ENCODE measurements around the gene ALDH5A1. TPM values are rescaled to one million over a fixed set of nuclear protein-coding genes. Genes with fewer than 3 reads are reported as not detected.

ALDH5A1 gene
- total and polyA plus RNA-seq, 9 donors = 4.1 to 17.0 (median 10.1) TPM

DNA sequence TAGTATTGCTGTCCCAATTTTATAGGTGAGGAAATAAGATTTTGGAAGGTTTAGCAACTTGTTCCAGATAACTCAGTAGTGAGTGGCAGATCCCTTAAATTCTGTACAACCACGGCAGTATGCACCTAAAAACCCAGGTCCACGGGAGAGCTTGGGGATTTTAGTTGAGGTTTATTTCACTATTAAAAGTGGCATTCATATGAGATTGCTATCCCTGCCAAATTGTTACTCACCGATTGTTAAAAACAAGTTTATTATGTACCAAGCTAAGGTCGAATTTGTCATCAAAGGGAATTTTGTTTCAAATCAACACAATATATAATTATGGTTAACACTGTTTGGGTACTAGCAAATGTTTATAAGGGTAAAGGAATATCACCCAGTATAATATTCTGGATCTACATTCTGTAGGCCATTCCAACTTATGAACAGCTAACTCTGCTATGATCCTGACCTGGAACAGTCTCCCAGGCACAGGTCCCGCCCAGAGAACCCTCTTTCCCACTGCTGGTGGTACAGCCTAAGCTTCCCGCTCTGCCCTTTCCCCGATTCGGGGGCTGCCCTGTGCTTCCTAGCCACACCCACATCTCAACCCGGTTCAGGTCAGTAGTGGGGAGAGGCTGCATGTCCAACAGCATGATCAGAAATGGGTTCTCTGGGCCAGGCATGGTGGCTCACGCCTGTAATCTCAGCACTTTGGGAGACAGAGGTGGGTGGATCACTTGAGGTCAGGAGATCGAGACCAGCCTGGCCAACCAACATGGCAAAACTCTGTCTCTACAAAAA, 30.3 kb upstream of the ALDH5A1 start:
- no peaks in the 10 kb centered on the region for H3K4me1 ChIP-seq (ENCODE audit: insufficient read depth)
- no peaks in the 10 kb centered on the region for H3K27me3 ChIP-seq
- no peak overlapping the region for H3K27ac ChIP-seq
- WGBS, 3 donors = 86 to 90% (median 88%) methylated on average over 11 of the region's 11 CpGs
- TF ChIP-seq POLR2A (IDR thresholded peaks at IDR 0.05) (no peak), EP300 (IDR thresholded peaks at IDR 0.05) (no peak)
- TF ChIP-seq, protein P1, sequence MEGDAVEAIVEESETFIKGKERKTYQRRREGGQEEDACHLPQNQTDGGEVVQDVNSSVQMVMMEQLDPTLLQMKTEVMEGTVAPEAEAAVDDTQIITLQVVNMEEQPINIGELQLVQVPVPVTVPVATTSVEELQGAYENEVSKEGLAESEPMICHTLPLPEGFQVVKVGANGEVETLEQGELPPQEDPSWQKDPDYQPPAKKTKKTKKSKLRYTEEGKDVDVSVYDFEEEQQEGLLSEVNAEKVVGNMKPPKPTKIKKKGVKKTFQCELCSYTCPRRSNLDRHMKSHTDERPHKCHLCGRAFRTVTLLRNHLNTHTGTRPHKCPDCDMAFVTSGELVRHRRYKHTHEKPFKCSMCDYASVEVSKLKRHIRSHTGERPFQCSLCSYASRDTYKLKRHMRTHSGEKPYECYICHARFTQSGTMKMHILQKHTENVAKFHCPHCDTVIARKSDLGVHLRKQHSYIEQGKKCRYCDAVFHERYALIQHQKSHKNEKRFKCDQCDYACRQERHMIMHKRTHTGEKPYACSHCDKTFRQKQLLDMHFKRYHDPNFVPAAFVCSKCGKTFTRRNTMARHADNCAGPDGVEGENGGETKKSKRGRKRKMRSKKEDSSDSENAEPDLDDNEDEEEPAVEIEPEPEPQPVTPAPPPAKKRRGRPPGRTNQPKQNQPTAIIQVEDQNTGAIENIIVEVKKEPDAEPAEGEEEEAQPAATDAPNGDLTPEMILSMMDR (IDR thresholded peaks at IDR 0.05) = no peak
- no peak overlapping the region for H3K4me3 ChIP-seq
- H3K36me3 ChIP-seq = no peaks in the 10 kb centered on the region
- no peak for DNase-seq
- intact Hi-C loops (cut with DNase I) = no loop called here
- no peaks in the 10 kb centered on the region for H3K9me3 ChIP-seq

DNA sequence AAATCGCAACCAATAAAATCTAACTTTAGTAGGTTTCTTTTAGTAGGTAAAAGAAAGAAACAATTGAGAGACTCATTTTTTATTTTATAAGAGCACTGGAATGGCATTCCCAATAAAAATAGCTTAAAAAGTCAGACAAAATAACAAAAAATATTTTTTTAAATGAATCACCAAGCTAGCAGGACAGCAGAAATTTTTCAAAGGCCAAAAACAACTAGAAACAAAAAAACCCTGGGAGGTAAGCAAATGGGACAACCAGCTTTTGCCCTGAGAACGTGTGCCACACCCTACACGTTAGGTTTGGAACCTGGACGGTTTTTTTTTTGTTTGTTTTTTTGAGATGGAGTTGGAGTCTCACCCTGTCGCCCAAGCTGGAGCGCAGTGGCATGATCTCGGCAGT, 25.0 kb upstream of the ALDH5A1 start:
- intact Hi-C loops (cut with DNase I) = no loop called here
- Histone ChIP-seq H3K9me3 (no peaks in the 10 kb centered on the region), H3K4me1 (ENCODE audit: insufficient read depth) (no peaks in the 10 kb centered on the region), H3K27me3 (no peaks in the 10 kb centered on the region), H3K27ac (no peak overlapping the region), H3K36me3 (no peaks in the 10 kb centered on the region), H3K4me3 (no peak overlapping the region)
- TF ChIP-seq EP300 (IDR thresholded peaks at IDR 0.05) = no peak
- no peak for TF ChIP-seq POLR2A (IDR thresholded peaks at IDR 0.05)
- TF ChIP-seq, protein P1 (IDR thresholded peaks at IDR 0.05) = no peak
- 81 to 86% (median 86%) methylated on average over 7 of the region's 7 CpGs for WGBS, 3 donors
- no peak for DNase-seq

DNA sequence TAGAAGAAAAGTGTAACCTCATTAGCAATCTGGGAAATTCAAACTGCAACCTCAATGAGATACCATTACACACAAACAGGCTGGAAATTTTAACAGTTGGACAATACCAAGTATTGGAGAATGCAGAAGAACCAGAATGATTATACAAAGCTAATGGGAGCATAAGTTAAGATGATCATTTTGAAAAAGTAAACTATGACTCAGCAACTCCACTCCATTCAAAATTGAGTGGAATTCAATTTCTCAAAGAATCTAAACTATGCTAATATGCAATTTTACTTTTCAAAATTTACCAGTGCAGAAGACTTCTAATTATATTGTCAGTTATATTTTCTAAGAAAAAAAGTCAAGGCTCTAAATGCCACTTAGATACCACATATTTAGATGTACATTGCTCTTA, 22.6 kb upstream of the ALDH5A1 start:
- H3K27me3 ChIP-seq = no peaks in the 10 kb centered on the region
- DNase-seq = no peak
- intact Hi-C loops (cut with DNase I) = no loop called here
- no peak overlapping the region for H3K27ac ChIP-seq
- no peaks in the 10 kb centered on the region for H3K36me3 ChIP-seq
- H3K9me3 ChIP-seq = no peaks in the 10 kb centered on the region
- H3K4me3 ChIP-seq = no peak overlapping the region
- no peaks in the 10 kb centered on the region for H3K4me1 ChIP-seq (ENCODE audit: insufficient read depth)
- no peak for TF ChIP-seq EP300 (IDR thresholded peaks at IDR 0.05)
- TF ChIP-seq, protein P1 (IDR thresholded peaks at IDR 0.05) = no peak
- no peak for TF ChIP-seq POLR2A (IDR thresholded peaks at IDR 0.05)

DNA sequence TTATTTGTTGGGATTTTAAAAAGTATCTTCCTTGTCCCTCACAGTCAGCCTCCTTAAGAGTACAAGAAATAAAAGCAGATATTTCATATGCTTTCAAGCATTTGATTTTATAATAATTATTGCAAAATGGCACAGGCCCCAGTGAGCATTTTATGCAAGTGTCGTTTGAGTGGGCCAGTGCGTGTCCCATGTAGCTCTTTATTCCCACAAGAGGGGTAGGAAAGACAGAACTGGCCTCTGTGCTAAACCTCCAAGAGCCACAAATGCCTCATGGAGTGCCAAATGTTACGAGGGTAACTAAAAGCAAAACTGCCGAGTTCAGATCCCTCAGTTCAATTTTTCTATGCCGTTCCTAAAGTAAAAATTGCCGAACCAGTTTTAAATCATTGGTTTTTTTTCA, 18.1 kb upstream of the ALDH5A1 start:
- TF ChIP-seq EP300 (IDR thresholded peaks at IDR 0.05) = no peak
- no peak for TF ChIP-seq POLR2A (IDR thresholded peaks at IDR 0.05)
- TF ChIP-seq, protein P1 (IDR thresholded peaks at IDR 0.05) = no peak
- Histone ChIP-seq H3K27me3 (no peaks in the 10 kb centered on the region), H3K9me3 (no peaks in the 10 kb centered on the region), H3K27ac (no peak overlapping the region), H3K4me3 (no peak overlapping the region), H3K36me3 (no peaks in the 10 kb centered on the region), H3K4me1 (ENCODE audit: insufficient read depth) (no peaks in the 10 kb centered on the region)
- intact Hi-C loops (cut with DNase I) = no loop called here
- 92 to 95% (median 93%) methylated on average over 6 of the region's 6 CpGs for WGBS, 3 donors
- no peak for DNase-seq

All from ovary (tissue), 9 donors.